ENCODE measurements around the gene DUS1L.

- TF ChIP-seq POLR2AphosphoS5 (IDR thresholded peaks at IDR 0.05; ENCODE audit: low read depth, low read length) (no peak), TAF1 (IDR thresholded peaks at IDR 0.05; ENCODE audit: low read depth, low read length) (no peak), POLR2A (IDR thresholded peaks at IDR 0.05; ENCODE audit: low read depth, low read length) (no peak), PAX5 (IDR thresholded peaks at IDR 0.05; ENCODE audit: insufficient read depth, low read length, severe bottlenecking) (no peak)
Measured at GRCh38 chr17:82105417-82105881, 39.8 kb upstream of the DUS1L start.

All from GM12891 (cell line).